Endodermal cell (in vitro differentiated cells): ENCODE measurements around the gene ZSCAN16. TPM values are rescaled to one million over a fixed set of nuclear protein-coding genes. Genes with fewer than 3 reads are reported as not detected.
A peak's percentile ranks its signal among the peaks of the same experiment; 100 is the strongest.

ENCODE experiments used
- DNase-seq: peaks from one replicate; pipeline ENCODE4 v3.0.0-alpha.2; 2017
- H3K27ac ChIP-seq: 2 replicates; pipeline ENCODE4 v1.5.1; 2013; ENCODE audit warnings: mild to moderate bottlenecking, low read depth, low read length, moderate library complexity
- H3K27me3 ChIP-seq: 2 replicates; pipeline ENCODE4 v1.6.1; 2013; ENCODE audit warnings: mild to moderate bottlenecking, low read length, moderate library complexity; ENCODE audit not compliant: insufficient read depth, control insufficient read depth, poor library complexity, severe bottlenecking
- H3K36me3 ChIP-seq: 2 replicates; pipeline ENCODE4 v1.7.0; 2013; ENCODE audit warnings: mild to moderate bottlenecking, low read length, moderate library complexity; ENCODE audit not compliant: control insufficient read depth, insufficient read depth
- H3K4me1 ChIP-seq: one replicate; pipeline ENCODE4 v1.7.0; 2013; ENCODE audit warnings: low read length; ENCODE audit not compliant: control insufficient read depth, insufficient read depth
- H3K4me3 ChIP-seq: 2 replicates; pipeline ENCODE4 v1.5.1; 2013; ENCODE audit warnings: mild to moderate bottlenecking, low read length, moderate library complexity
- H3K9ac ChIP-seq: 2 replicates; pipeline ENCODE4 v1.6.1; 2013; ENCODE audit warnings: mild to moderate bottlenecking, low read length, moderate library complexity; ENCODE audit not compliant: poor library complexity, severe bottlenecking; ENCODE audit errors: extremely low read depth
- H3K9me3 ChIP-seq: 2 replicates; pipeline ENCODE4 v1.6.1; 2013; ENCODE audit warnings: mild to moderate bottlenecking, low read length, moderate library complexity; ENCODE audit not compliant: control insufficient read depth
- H3K27ac Mint-ChIP-seq: 2 replicates; pipeline ENCODE4 v1.8.0; 2020; ENCODE audit warnings: mixed read lengths
- H3K27me3 Mint-ChIP-seq: 2 replicates; pipeline ENCODE4 v1.8.0; 2021; ENCODE audit warnings: mild to moderate bottlenecking, mixed read lengths; ENCODE audit not compliant: insufficient read depth
- H3K36me3 Mint-ChIP-seq: 2 replicates; pipeline ENCODE4 v1.8.0; 2020; ENCODE audit warnings: low read depth, mixed read lengths
- H3K4me1 Mint-ChIP-seq: 2 replicates; pipeline ENCODE4 v1.8.0; 2020; ENCODE audit warnings: mixed read lengths
- H3K4me3 Mint-ChIP-seq: 2 replicates; pipeline ENCODE4 v1.8.0; 2020; ENCODE audit warnings: mild to moderate bottlenecking, moderate library complexity, mixed read lengths
- H3K9me3 Mint-ChIP-seq: 2 replicates; pipeline ENCODE4 v1.8.0; 2020; ENCODE audit warnings: mild to moderate bottlenecking, mixed read lengths
- WGBS, 2 experiments: methylation state at CpG; one replicate each; pipeline versions ENCODE4 v1.1.5 to v1.1.7; 2013; ENCODE audit warnings: missing lambda C conversion rate in 2 of 2, mixed read lengths in 1 of 2; ENCODE audit not compliant: insufficient coverage in 1 of 2, insufficient read length in 1 of 2; 5-methylcytosine and 5-hydroxymethylcytosine counted together
- total RNA-seq, 2 donors: library from RNA; stranded (reverse); fragmentation: NEBNext Ultra II Directional in 1 of 2; extraction: Animal tissue kit (Norgen Biotek cat#: 25700) in 1 of 2; gene quantifications; 2 replicates in 1 of 2; 3 replicates in 1 of 2; pipeline ENCODE4 v1.2.1, GENCODE V29; 2021
- TF ChIP-seq, protein P1 (sequence below): fragments of 200-600 bp; sonication (generic); conservative IDR thresholded peaks from 2 replicates; pipeline ENCODE4 v1.5.0; 2021; ENCODE audit warnings: antibody characterized with exemption, mild to moderate bottlenecking

Gene ZSCAN16
- total RNA-seq, 2 donors from 2014 or later: 6.0 to 7.4 TPM

DNA sequence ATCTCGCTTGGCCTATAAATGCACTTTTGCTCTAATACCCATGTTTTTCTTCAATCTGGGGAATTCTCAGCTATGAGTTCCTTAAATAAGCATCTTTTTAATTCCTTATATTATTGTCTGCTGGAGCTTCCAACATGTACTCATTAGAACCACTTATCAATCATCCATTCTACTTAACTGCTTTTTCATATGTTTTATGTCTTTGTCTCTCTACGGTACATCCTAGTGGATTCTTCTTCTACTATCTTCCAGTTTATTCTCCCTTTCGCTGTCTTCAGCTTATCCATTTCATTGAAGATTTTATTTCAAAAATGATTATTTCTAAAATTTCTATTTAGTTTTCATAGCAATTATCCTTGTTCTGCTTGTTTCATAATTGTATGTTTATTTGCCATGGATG, 12.4 kb upstream of the ZSCAN16 start:
- Mint-ChIP-seq H3K27me3 (peaks cover 59% of the 10 kb centered on the region), H3K9me3 (peaks cover 10% of the 10 kb centered on the region)
- 58 to 72% methylated on average over 2 to 3 of the region's 3 CpGs for WGBS, 2 experiments

DNA sequence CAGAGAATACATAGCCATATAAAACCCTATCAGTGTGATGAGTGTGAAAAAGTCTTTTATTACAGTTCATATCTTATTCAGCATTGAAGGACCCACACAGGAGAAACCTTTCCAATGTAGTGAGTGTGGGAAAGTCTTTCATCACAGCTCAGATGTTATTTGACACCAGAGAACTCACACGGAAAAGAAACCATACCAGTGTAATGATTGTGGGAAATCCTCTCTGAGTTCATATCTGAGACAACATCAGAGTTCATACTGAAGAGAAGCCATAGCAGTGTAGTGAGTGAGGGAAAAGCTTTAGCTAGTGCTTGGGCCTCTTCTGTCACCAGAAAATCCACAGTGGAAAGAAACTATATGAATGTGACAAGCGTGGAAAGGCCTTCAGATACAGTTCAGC, 8.6 kb upstream of the ZSCAN16 start:
- 83 to 95% methylated on average over 1 to 2 of the region's 2 CpGs for WGBS, 2 experiments
- Histone ChIP-seq H3K4me1 (no peaks in the 10 kb centered on the region), H3K9me3 (no peaks in the 10 kb centered on the region), H3K27ac (no peak overlapping the region), H3K9ac (no peak overlapping the region), H3K27me3 (peaks cover 12% of the 10 kb centered on the region), H3K4me3 (no peak overlapping the region), H3K36me3 (peaks cover 17% of the 10 kb centered on the region)
- peaks cover 26% of the 10 kb centered on the region for H3K27me3 Mint-ChIP-seq
- peaks cover 6% of the 10 kb centered on the region for H3K4me1 Mint-ChIP-seq
- no peak for DNase-seq
- TF ChIP-seq, protein P1, sequence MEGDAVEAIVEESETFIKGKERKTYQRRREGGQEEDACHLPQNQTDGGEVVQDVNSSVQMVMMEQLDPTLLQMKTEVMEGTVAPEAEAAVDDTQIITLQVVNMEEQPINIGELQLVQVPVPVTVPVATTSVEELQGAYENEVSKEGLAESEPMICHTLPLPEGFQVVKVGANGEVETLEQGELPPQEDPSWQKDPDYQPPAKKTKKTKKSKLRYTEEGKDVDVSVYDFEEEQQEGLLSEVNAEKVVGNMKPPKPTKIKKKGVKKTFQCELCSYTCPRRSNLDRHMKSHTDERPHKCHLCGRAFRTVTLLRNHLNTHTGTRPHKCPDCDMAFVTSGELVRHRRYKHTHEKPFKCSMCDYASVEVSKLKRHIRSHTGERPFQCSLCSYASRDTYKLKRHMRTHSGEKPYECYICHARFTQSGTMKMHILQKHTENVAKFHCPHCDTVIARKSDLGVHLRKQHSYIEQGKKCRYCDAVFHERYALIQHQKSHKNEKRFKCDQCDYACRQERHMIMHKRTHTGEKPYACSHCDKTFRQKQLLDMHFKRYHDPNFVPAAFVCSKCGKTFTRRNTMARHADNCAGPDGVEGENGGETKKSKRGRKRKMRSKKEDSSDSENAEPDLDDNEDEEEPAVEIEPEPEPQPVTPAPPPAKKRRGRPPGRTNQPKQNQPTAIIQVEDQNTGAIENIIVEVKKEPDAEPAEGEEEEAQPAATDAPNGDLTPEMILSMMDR: no peak
- H3K9me3 Mint-ChIP-seq: peaks cover 10% of the 10 kb centered on the region
- no peak overlapping the region for H3K27ac Mint-ChIP-seq
- H3K4me3 Mint-ChIP-seq: no peak overlapping the region
- H3K36me3 Mint-ChIP-seq: peaks cover 35% of the 10 kb centered on the region

More for the DNA sequence above, 12.4 kb upstream of the ZSCAN16 start:
- Mint-ChIP-seq H3K4me1 (no peaks in the 10 kb centered on the region), H3K4me3 (no peak overlapping the region), H3K36me3 (peaks cover 21% of the 10 kb centered on the region), H3K27ac (no peak overlapping the region)
- Histone ChIP-seq H3K4me1 (no peaks in the 10 kb centered on the region), H3K36me3 (peaks cover 8% of the 10 kb centered on the region), H3K27ac (no peak overlapping the region), H3K4me3 (no peak overlapping the region), H3K9me3 (no peaks in the 10 kb centered on the region), H3K9ac (no peak overlapping the region), H3K27me3 (peaks cover 36% of the 10 kb centered on the region)
- TF ChIP-seq, protein P1: no peak
- no peak for DNase-seq

DNA sequence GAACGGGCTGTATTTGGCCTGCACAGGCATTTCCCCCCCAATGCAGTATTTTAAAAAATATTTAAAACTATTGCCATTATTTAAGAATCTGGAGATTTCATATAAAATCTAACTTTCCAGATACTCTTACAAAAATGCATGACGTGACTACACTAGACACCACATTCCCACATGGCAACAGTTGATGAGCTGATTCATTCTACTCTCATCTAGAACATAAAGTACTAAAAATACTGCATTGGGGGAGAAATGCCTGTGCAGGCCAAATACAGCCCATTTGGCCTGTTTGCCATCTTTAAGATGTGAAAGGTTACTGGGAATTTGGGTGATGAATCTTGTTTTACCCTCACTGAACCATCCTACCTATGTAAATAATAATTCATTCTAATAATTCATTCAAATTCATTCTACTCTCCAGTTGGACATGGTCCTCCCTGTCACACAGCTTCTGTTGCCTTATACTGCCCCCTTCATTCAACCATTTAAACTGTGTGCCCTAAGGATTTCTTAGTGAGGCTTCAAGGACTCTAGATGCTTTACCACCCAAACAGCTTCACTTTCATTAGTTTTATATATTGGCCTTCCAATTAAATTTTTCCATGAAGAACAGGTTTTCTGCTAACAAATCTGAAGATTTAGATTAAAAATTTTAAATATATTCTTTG, 6.9 kb upstream of the ZSCAN16 start:
- WGBS, 2 experiments: 83 to 100% methylated on average over 1 to 2 of the region's 2 CpGs
- no peaks in the 10 kb centered on the region for H3K27me3 ChIP-seq
- H3K9me3 Mint-ChIP-seq: peaks cover 10% of the 10 kb centered on the region
- TF ChIP-seq, protein P1: peak; percentile 35
- H3K27ac ChIP-seq: no peak overlapping the region
- no peak overlapping the region for H3K4me3 ChIP-seq
- no peak overlapping the region for H3K4me3 Mint-ChIP-seq
- peaks cover 40% of the 10 kb centered on the region for H3K36me3 Mint-ChIP-seq
- H3K9ac ChIP-seq: no peak overlapping the region
- no peak for DNase-seq
- H3K9me3 ChIP-seq: no peaks in the 10 kb centered on the region
- H3K27ac Mint-ChIP-seq: no peak overlapping the region
- no peaks in the 10 kb centered on the region for H3K4me1 ChIP-seq
- peaks cover 6% of the 10 kb centered on the region for H3K4me1 Mint-ChIP-seq
- peaks cover 17% of the 10 kb centered on the region for H3K36me3 ChIP-seq
- H3K27me3 Mint-ChIP-seq: peaks cover 10% of the 10 kb centered on the region
